Fibroblast of the aortic adventitia (primary cell): ENCODE data around the gene DDX27. TPM values are rescaled to one million over a fixed set of nuclear protein-coding genes. Genes with fewer than 3 reads are reported as not detected.
A peak's percentile ranks its signal among the peaks of the same experiment; 100 is the strongest.

ENCODE experiments used
- DNase-seq: peaks from one replicate; pipeline ENCODE4 v3.0.0-alpha.2; 2010; ENCODE audit warnings: low read depth
- H3K4me3 ChIP-seq: 2 replicates; pipeline ENCODE4 v1.5.1; 2011; ENCODE audit warnings: low read depth, mild to moderate bottlenecking, control low read depth, low read length, moderate library complexity
- CTCF ChIP-seq: IDR thresholded peaks from 2 replicates; pipeline ENCODE4 v1.5.1; 2011; ENCODE audit warnings: mild to moderate bottlenecking, low read length, control low read depth, inconsistent platforms; ENCODE audit not compliant: insufficient read depth
- total RNA-seq: library from RNA; depleted of rRNA; stranded (reverse); fragments of >200 nt; gene quantifications from 2 replicates; pipeline ENCODE4 v1.2.3, GENCODE V29; 2012; ENCODE audit warnings: low replicate concordance

Gene DDX27
- total RNA-seq, 1 donor = 29.3 TPM

GRCh38 chr20:49270177-49270576, 51.0 kb downstream of the DDX27 start:
- no peak for TF ChIP-seq CTCF
- peak overlapping the region; percentile 15 for H3K4me3 ChIP-seq
- DNase-seq = peak; percentile 46

- DNase-seq = no peak
- H3K4me3 ChIP-seq = no peak overlapping the region
- TF ChIP-seq CTCF = no peak
Measured at GRCh38 chr20:49270736-49271135, 51.5 kb downstream of the DDX27 start.

- no peak for TF ChIP-seq CTCF
- no peak for DNase-seq
- H3K4me3 ChIP-seq = no peak overlapping the region
Measured at GRCh38 chr20:49272654-49273053, 53.4 kb downstream of the DDX27 start.

GRCh38 chr20:49273696-49274277, 54.6 kb downstream of the DDX27 start:
- TF ChIP-seq CTCF = no peak
- H3K4me3 ChIP-seq = no peak overlapping the region
- no peak for DNase-seq

GRCh38 chr20:49275216-49275615, 56.0 kb downstream of the DDX27 start:
- no peak for TF ChIP-seq CTCF
- no peak overlapping the region for H3K4me3 ChIP-seq
- no peak for DNase-seq

GRCh38 chr20:49275636-49276035, 56.4 kb downstream of the DDX27 start:
- peak overlapping the region; percentile 34 for H3K4me3 ChIP-seq
- DNase-seq = no peak
- no peak for TF ChIP-seq CTCF
